Measurements from ENCODE around the gene CDC7. TPM values are rescaled to one million over a fixed set of nuclear protein-coding genes. Genes with fewer than 3 reads are reported as not detected.
A peak's percentile ranks its signal among the peaks of the same experiment; 100 is the strongest.

CDC7 gene
- total and polyA plus RNA-seq, 9 of the 15 experiments (the other 6 are each of a cell fraction or from before 2014, with no cell fraction given) = 22.3 to 66.8 (median 44.2) TPM

DNA sequence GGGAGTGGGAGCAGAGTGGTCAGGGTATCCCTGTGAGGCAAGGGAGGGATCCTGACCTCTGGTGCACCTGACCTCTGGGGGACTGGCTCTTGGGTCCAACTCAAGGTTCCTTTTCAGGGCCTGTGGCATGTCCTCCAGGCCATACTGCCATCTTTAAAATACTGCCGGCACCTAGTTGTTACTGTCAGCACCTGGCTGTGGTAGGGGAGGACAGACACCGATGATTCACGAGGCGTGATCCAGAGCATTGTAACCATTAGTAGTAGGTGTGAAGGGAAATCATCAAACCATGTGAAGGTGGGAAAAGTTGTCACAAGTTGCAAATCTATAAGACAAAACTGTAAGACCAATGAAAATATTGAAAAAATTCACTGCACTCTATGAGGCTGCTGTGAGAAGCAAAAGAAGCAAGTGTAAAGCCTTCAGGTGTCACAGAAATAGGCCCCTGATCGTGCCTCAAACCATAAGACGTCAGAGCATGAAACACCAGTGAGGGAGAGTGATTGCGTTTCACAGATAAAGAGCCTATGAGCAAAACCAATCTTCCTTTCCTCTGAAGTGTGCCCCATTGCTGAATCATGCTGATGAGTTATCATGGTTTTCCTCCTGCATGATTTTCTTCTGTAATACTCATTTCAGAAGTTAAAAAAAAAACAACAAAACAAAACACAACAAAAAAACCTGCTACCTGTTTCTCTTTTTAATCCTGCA, 55.3 kb downstream of the CDC7 start:
- intact Hi-C loops (cut with micrococcal nuclease) (loop anchor here (1.0 to 10.0 kb wide), 3 partner anchors 149 to 248 kb away; no protein-coding TSS in a partner anchor), in situ Hi-C loops (cut with MboI) (no loop called here)
- Histone ChIP-seq H3K36me3 (ENCODE audit: control insufficient read depth, insufficient read depth, low read length) (no peaks in the 10 kb centered on the region), H3K4me2 (ENCODE audit: insufficient read depth, low read length) (peak overlapping the region; percentile 6; the same call in 1 of the 2 replicates), H2AFZ (ENCODE audit: low read depth, low read length) (peak overlapping the region; percentile 49; the same call in 1 of the 2 replicates), H3K9me3 (replicated peaks; ENCODE audit: control insufficient read depth, insufficient read depth, low read depth, low read length) (no peaks in the 10 kb centered on the region), H4K20me1 (replicated peaks; ENCODE audit: control insufficient read depth, insufficient read depth, low read length) (0 out of 2 replicates have a peak, but pooled peaks cover 3% of the 10 kb centered on the region), H3K4me1 (replicated peaks in 1 of 2; ENCODE audit: control insufficient read depth in 2 of 2, insufficient read depth in 2 of 2, low read length in 2 of 2) (peaks cover 14 to 29% of the 10 kb centered on the region in 2 experiments), H3K27ac (ENCODE audit: extremely low read depth, low read depth, low read length) (peak overlapping the region; percentile 56; the same call in 2 of the 3 replicates), H3K27me3 (ENCODE audit: control insufficient read depth in 2 of 2, insufficient read depth in 2 of 2, low read length in 2 of 2) (no peaks in the 10 kb centered on the region), H3K9me1 (ENCODE audit: control insufficient read depth, insufficient read depth, low read length) (no peaks in the 10 kb centered on the region), H3K4me3 (no peak overlapping the region), H3K79me2 (ENCODE audit: control insufficient read depth, insufficient read depth, low read length) (no peaks in the 10 kb centered on the region), H3K9ac (ENCODE audit: insufficient read depth in 1 of 2, low read depth in 2 of 2, low read length in 2 of 2) (peak overlapping the region; percentile 21 to 44; a peak in 2 of 4 replicates)
- peak; percentile 33 to 85 (median 62) for DNase-seq (ENCODE audit: extremely low read depth in 1 of 4, low spot score in 3 of 4)
- CTCF ChIA-PET (ENCODE audit: low intra/inter-chr PET ratio) = no interaction called here
- WGBS (ENCODE audit: insufficient coverage, low coverage, missing lambda C conversion rate) = 16% methylated on average over 7 of the region's 7 CpGs
- FAIRE-seq = peak; percentile 90
- ATAC-seq = peak; percentile 93
- no TSS peak for BruUV-seq (replicated peaks)
- POLR2A ChIA-PET = interaction anchor here (0.6 to 1.4 kb wide), 2 partner anchors 9 to 227 kb away, joined by 3 to 5 read pairs; no protein-coding TSS in a partner anchor
- TF ChIP-seq PHF21A (IDR thresholded peaks at IDR 0.05; ENCODE audit: borderline replicate concordance, low read depth) (peak; percentile 21; the same call in 1 of the 2 replicates), ZNF316 (IDR thresholded peaks at IDR 0.05) (peak; percentile 94), ZNF318 (IDR thresholded peaks at IDR 0.05; ENCODE audit: borderline replicate concordance in 1 of 2, low read depth in 1 of 2) (0 out of 4 replicates have a peak, but pooled peaks of 1 of the 2 experiments have one; percentile 9), MAFG (tag; conservative IDR thresholded peaks at IDR 0.05) (peak; percentile 89), ARID1B (IDR thresholded peaks at IDR 0.05) (peak; percentile 77), CREB1 (IDR thresholded peaks at IDR 0.05) (peak; percentile 79), CREB1 (CRISPR knock-in tag; IDR thresholded peaks at IDR 0.05) (peak; percentile 60; the same call in 1 of the 2 replicates), LARP7 (IDR thresholded peaks at IDR 0.05) (no peak), RUNX1 (IDR thresholded peaks at IDR 0.05; ENCODE audit: low read depth) (no peak), TRIM24 (IDR thresholded peaks at IDR 0.05) (peak; percentile 28 to 71; a peak in 3 of 4 replicates), IRF2 (CRISPR knock-in tag; IDR thresholded peaks at IDR 0.05) (no peak)
- TF ChIP-seq, protein P1, sequence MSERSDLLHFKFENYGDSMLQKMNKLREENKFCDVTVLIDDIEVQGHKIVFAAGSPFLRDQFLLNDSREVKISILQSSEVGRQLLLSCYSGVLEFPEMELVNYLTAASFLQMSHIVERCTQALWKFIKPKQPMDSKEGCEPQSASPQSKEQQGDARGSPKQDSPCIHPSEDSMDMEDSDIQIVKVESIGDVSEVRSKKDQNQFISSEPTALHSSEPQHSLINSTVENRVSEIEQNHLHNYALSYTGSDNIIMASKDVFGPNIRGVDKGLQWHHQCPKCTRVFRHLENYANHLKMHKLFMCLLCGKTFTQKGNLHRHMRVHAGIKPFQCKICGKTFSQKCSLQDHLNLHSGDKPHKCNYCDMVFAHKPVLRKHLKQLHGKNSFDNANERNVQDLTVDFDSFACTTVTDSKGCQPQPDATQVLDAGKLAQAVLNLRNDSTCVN (CRISPR knock-in tag; IDR thresholded peaks at IDR 0.05) = no peak
